ENCODE measurements around the gene ERVV-1.
"Not testable (repeated sequence)": the region's sequence is repeated elsewhere in the genome, so short reads cannot be mapped to it uniquely, and the experiment has no call there.

Gene ERVV-1, protein sequence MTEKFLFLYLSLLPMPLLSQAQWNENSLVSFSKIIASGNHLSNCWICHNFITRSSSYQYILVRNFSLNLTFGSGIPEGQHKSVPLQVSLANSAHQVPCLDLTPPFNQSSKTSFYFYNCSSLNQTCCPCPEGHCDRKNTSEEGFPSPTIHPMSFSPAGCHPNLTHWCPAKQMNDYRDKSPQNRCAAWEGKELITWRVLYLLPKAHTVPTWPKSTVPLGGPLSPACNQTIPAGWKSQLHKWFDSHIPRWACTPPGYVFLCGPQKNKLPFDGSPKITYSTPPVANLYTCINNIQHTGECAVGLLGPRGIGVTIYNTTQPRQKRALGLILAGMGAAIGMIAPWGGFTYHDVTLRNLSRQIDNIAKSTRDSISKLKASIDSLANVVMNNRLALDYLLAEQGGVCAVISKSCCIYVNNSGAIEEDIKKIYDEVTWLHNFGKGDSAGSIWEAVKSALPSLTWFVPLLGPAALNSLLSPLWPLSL

DNA sequence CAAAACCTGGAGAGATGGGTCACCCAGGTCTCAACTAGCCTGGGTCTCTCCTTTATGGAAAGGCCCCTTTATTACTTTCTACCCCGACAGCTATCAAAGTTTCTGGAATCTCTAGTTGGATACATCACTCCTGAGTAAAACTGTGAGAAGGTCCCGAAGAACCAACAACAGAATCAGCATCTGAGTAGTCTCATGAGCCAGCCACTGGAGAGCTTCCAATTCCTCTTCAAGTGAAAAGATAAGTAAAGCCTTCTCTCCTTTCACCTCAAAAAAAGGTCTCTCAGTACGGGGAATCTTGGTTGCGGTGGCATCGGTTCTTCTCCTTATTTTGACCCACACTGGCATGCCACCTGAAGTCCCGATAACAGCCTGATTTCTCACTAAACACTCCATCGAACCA, at the start of gene ERVV-1:
TSS of gene ERVV-1 (plus strand) at position 301 of the 400 bp plus-strand sequence. CDS start 170 bp downstream, outside the sequence.
- DNase-seq: no peak

DNA sequence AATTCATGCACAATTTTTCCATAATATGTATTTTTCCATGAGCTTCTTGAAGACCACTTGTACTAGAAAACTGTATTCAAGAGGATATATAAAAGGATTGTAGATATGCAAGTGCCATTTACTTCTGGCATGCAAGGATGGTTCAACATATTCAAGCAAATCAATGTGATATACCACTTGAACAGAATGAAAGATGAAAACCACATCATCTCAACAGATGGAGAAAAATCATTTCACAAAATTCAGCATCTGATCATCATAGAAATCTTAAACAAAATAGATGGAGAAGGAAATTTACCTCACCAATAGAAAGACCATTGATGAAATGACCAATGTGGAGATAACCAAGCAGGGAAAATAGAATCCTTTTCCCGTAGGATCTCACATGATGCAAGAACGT, 45.9 kb upstream of the ERVV-1 start:
- DNase-seq: no peak

DNA sequence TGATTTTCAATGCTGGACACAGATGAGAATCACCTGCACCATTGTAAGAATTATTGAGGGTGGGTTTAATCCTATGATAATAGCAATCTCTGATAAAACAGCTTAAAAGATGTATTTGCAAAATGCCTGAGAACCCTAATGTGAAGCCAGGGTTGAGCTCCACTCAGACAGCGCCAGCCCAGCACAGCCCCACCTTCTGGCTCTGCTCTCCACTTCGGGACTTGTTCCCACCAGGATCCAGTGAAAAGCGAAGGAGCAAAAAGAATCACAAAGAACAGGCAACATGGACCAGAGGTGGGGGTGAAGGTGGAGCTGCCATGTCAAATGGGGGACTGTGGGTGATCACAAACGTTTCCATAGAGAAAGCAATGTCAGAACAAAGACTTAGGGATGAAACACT, 32.4 kb upstream of the ERVV-1 start:
- DNase-seq: no peak

DNA sequence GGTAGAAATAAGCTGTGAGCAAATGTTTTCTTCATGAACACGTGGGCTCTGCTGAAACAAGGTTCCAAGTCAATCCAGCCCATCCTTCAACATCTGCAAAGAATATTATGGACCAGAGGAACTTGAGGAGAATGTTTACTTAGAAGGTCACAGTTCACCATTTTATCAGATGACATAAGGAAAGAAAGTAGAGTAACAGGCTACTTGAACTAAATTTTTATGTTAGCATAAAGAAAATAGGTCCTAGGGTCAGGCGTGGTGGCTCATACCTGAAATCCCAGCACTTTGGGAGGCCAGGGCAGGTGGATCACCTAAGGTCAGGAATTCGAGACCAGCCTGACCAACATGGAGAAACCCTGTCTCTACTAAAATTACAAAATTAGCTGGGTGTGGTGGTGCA, 30.6 kb upstream of the ERVV-1 start:
- not testable (repeated sequence) for DNase-seq

DNA sequence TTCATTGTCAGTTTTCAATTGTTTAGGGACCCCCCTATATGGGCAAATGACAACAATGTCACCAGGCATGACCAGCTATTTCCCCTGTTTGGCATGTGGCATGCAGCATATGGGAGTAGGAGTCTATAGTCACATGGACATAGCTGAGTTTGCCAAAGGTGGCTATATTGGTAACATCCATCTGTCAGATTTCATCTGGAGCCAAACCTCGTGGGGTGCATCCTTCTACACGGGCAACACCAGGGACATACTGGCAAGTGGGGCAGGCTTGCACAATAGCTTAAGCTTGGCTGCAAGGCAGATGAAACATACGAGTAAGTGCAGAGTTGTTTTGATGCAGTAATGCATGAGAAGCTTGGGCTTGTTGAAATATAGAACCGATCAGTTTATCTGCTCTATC, 26.5 kb upstream of the ERVV-1 start:
- no peak for DNase-seq

DNA sequence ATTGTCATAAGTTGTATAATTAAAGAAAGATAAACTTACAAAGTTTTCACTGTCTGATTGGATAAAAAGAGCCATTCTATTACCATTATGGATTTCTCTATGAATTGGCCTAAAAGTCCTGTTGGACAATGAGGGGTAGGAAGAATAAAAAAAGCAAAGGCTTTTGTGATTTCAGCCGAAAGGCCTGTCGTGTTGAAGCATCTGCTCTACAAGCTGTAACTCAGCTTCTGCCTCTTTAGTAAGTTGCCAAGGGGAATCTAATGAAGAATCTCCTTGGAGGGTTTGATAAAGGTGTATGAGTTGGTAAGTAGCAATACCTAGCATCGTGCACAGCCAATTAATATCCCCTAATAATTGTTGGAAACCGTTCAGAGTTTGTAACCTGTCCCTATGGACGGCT, 25.2 kb upstream of the ERVV-1 start:
- no peak for DNase-seq

DNA sequence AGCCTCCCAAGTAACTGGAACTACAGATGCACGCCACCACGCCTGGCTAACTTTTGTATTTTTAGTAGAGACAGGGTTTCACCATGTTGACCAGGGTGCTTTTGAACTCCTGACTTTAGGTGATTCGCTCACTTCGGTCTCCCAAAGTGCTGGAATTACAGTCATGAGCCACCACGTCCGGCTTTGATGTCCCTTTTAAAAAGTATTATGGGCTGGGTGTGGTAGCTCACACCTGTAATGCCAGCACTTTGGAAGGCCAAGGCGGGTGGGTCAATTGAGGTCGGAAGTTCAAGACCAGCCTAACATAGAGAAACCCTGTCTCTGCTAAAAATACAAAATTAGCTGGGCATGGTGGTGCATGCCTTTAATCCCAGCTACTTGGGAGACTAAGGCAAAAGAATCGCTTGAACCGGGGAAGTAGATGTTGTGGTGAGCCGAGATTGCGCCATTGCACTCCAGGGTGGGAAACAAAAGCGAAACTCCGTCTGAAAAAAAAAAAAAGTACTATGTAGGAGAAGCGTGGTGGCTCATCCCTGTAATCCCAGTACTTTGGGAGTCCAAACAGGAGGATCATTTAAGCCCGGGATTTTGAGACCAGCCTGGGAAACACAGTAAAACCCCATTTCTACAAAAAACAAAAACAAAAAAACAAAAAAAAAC, 22.8 kb upstream of the ERVV-1 start:
- no peak for DNase-seq

DNA sequence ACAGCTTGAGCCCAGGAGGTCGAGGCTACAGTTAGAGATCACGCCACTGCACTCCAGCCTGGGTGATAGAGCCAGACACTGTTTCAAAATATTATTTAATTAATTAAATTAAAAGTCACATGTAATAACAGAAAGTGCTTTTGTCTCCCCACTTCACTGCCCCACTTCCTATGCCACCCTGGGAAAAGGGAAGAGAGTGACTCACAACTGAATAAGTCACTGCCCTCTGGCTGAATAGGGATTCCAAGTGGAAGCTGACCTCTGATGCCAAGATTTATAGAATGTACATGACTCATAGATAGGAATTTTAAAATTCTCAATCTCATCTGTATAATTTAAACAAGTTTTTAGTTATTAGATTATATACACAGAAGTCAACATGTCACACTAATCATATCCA, 22.2 kb upstream of the ERVV-1 start:
- DNase-seq: no peak

DNA sequence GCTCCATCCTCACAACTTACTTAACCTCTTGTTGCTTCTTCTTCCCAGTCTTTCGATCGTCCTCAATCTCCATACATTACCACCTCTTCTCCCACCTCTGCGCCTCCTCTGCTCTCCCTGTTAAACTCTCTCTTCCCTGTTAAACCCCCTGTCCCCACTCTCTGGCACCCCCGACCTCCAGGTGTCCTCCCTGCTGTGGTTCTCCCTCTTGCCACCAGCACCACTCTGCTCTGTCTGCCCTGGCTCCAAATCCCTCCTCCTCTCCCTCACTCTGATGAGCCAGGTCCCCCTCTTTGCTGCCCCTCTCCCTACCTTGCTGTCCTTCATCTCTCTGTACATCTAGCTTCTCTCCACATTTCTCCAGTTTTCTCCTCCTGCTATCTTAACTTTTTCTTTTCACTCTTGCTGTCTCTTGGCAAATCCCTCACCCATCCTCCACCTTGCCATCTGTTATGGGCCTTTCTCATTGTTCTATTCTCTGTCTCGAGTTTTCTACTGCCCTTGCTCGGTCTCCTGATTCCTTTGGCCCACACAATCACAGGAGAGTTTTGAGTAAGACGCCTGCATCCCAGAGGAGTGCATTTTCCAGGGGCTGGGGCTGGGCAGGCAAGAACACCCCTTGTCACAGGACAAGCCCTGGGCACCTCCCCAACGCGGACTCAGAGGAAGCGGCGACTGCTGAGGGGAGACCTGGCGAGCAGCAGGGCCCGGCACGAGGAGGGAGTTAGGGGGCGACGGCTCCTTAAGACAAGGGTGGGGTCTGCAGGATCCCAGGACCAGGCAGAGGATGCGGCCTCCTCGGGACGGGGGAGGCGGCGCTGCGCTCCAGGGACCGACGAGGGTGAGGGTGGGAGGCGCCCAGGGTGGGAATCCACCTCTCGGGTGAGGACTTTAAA, 21.4 kb upstream of the ERVV-1 start:
- DNase-seq: peak; percentile 21

DNA sequence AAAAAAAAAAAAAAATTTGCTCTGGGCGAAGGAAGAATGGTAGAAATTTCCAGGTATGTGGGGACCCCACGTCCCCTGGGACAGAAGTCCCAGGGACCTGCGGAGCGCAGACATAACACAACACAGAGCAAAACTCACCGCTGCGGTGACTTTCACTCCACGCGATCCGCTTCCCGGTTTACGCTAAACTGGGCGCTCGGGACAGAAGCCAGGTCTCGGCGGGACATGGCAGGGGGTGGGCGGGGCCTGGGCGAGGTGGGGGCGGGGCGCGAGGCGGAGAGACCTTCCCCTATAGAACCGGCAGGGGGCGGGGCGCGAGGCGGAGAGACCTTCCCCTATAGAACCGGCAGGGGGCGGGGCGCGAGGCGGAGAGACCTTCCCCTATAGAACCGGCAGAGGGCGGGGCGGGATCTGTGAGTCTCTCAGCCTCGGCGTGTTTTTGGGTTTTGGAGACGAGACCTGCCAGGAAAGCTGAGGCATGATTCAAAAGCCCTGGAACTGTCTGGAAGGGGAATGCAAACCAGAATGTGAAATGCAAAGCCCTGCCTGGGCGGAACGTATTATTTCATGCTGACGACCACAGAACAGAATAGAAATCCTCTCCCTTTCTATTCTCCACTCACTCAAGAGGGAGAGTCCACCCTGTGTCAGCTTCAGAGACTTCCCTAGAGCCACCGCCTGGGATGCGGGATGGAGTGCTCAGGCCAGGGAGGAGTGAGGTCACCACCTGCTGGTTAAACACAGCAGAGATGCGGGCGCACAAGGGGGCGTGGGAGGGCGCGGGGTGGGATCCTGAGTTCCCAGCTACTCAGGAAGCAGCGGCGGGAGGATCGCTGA, 20.2 kb upstream of the ERVV-1 start:
- peak; percentile 88 for DNase-seq

DNA sequence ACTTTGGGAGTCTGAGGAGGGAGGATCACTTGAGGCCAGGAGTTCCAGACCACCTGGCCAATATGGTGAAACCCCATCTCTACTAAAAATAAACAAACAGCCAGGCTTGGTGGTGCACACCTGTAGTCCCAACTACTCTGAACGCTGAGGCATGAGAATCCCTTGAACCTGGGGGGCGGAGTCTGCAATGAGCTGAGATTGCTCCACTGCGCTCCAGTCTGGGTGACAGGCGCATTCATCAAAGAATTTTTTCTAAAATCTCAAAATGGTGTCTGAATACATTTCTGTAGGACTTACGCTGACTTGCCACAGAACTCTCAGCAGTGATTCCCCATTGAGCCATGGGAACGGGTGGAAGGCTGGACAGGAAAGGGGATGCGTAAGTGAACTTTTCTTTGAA, 18.0 kb upstream of the ERVV-1 start:
- DNase-seq: no peak

DNA sequence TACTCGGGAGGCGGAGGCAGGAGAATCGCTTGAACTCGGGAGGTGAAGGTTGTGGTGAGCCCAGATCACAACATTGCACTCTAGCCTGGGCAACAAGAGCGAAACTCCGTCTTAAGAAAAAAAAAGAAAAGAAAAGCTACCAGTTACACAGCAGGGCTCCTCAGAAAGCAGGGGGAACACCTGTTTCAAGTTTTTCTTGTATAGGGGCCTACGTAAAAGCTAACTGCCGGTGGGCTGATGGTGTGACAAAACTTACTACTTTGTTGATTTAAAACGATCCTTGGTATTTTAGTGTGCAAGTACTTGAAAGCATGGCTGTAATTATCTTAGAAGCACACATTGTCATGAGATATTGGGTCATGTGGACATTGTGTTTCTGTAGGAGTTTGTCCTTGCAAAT, 15.7 kb upstream of the ERVV-1 start:
- no peak for DNase-seq

DNA sequence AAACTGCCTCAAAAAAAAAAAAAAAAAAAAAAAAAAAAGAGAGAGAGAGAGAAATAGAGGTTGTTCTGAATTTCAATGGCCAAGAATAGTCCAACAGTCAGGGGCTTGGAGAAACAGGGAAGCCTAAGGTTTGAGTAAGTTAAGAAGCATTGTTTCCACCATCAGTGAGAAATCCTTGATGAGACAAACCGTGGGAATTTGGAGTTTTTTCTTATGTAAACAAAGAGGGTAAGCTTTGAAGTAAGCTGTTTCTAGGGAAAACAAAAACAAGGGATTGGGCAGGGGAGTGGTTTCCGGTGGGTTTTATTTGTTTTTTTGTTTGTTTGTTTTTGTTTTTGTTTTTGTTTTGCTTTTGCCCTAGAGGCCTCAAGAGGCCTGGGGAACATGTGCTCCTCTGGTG, 11.2 kb upstream of the ERVV-1 start:
- DNase-seq: no peak

DNA sequence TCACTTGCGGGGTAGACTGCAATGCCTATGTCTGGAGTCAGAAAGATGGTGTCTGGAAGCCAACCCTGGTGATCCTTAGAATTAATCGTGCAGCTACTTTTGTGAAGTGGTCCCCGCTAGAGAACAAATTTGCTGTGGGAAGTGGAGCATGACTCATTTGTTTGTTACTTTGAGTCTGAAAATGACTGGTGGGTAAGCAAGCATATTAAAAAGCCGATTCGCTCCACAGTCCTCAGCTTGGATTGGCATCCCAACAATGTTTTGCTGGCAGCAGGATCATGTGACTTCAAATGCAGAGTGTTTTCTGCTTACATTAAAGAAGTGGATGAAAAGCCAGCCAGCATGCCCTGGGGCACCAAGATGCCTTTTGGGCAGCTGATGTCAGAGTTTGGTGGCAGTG, 9.5 kb upstream of the ERVV-1 start:
- DNase-seq: no peak

DNA sequence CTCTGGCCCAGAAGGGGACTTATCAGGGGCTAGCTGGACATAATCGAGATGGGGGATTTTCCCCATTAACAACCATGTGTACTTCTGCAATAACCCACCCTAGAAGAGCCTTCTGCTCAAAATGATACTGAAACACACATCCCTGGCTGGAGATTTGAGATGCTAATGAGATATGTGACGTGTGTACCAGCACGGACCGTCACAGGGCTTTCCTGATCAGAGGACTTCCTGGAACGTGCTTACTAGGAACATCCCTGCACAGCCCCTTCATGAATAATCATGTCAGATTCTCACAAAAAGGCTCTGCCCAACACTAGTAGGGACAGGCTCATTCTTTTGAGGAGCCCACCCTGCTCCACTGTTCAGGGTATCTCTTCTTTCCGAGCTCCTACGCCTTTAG, 6.5 kb upstream of the ERVV-1 start:
- no peak for DNase-seq

DNA sequence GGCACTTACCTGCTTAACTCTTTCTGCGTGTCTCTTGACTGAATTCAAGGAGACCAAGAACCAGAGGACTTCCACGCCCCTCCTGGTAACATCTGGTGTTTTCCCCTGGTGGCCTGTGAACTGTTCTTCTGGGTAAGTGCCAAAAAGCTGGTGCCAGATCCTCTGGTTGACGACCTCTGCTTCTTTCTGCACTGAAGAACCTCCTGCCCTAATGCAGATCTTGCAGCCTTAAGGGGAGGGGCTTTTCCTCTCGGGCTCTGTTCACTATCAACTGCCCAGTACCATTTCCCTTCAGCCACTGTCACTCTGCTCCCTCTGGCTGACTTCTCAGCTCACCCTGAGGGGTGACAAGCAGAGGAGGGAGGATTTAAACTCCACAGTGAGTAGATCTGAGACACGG, 6.1 kb upstream of the ERVV-1 start:
- peak; percentile 3 for DNase-seq

DNA sequence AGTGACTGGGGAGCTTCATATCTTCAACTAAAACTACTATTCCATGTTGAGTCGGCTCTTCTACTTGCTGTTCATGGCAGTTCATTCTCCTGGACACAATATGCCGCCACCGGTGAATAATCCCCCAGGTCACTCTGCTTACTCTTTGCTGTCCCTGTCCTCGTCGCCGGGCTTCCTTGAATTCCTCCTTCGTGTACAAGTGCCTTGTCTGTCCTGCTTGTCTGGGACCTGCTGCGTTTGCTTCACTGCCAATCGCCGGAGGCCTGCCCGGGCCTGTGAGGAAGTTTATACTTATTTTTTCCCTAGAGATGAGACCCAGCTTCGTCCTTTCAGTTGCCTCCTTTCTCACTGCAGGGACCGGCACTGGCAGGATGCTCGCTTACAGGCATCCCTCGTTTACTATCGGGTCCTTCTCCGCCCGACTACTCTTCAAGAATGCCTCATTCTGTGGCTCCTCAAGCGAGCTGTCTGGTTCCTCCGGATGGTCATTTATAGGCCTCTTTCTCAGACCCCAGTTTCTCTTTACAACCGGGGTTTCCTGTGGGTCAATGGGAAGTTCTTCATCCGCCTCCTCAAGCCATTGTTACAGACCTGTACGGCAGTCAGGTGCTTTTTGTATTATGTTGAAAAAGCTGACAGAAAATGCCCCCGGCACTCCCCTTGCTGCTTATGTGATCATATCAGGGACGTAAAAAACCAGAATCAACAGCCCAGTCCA, 5.5 kb upstream of the ERVV-1 start:
- no peak for DNase-seq

DNA sequence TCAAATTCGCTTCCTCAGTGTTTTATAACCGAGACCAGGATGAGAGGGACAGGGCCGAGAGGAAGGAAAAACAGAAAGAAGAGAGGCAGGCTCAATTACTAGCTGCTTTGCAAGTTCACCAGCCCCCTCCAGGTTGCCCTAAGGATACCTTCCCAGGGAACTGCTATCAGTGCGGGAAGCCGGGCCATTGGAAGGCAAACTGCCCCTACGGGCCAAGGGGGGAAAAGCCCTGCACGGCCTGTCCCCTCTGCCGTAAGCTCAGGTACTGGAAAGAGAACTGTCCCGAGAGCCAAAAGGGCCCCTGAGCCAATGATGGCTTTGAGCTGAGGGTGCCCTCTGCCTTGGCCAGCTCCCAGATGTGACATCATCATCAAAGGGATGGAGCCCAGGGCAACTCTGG, 3.2 kb upstream of the ERVV-1 start:
- no peak for DNase-seq

DNA sequence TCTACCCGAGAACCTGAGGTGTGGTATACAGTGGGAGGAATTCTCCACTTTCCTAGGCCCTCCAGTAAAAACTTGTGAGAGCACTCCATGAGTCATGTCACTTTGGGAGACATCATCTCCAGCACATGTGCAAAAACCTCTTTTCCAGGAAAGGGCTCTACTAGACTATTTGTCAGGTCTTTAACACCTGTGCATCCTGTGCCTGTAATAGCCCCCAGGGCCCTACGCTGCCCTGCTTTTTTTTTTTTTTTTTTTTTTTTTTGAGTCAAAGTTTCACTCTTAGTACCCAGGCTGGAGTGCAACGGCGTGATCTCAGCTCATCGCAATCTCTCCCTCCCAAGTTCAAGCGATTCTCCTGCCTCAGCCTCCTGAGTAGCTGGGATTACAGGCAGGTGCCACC, 1.7 kb upstream of the ERVV-1 start:
- DNase-seq: no peak

DNA sequence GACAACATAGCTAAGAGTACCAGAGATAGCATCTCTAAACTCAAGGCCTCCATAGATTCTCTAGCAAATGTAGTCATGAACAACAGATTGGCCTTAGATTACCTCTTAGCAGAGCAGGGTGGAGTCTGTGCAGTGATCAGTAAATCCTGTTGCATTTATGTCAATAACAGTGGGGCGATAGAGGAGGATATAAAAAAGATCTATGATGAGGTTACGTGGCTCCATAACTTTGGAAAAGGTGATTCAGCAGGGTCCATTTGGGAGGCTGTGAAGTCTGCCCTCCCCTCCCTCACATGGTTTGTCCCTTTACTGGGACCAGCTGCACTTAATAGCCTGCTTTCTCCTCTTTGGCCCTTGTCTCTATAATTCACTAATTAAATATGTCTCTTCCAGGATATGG, 1.4 kb downstream of the ERVV-1 start:
- no peak for DNase-seq

DNA sequence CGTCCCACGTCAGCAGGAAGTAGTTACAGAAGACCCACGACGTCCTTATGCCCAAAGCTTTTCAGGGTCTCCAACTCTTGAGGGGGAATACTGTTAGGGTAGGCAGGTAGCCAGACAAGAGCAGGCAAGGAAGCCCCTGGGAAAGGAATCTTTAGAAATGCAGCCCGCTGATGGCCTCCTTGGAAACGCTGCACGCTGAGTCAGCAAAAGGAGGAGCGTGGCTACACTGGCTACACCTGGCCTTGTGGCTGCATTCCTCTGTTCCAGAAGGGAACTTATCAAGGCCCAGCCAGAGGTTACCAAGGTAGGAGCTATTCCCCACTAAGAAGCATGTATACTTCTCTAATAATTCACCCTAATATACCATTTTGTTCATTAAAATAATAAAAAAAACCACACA, 2.0 kb downstream of the ERVV-1 start:
- no peak for DNase-seq

DNA sequence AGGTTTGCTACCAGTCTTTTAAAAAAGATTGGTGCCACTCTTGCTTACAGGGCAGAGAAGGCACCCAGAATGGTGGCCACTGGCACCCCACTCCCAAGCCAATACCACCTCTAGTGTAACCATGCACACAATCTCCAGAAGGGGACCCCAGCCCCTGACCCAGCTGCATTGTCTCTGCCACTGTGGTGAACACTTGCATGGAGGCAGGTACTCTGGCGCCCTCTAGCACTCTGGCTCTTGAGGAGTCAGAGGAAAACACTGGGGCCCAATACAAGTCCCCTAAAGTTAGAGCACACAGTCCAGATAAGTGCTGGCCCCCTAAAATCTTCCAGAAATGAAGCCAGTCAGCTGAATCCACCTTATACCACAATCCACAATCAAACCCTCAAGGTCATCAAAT, 6.0 kb downstream of the ERVV-1 start:
- peak; percentile 1 for DNase-seq
